ENCODE results near the gene QPRT. TPM values are rescaled to one million over a fixed set of nuclear protein-coding genes. Genes with fewer than 3 reads are reported as not detected.
"Not testable (repeated sequence)": the region's sequence is repeated elsewhere in the genome, so short reads cannot be mapped to it uniquely, and the experiment has no call there.

Gene QPRT
- total and polyA plus RNA-seq, 2 donors (not counting 1 experiment from before 2014, with no cell fraction given), result 27.7 to 94.0 TPM

GRCh38 chr16:29708917-29709600 lies 30.1 kb downstream of the QPRT start:
- no peaks in the 10 kb centered on the region for H3K27me3 ChIP-seq (ENCODE audit: control insufficient read depth, insufficient read depth, low read length)
- H4K20me1 ChIP-seq (ENCODE audit: control insufficient read depth, extremely low read depth, insufficient read depth, low read length), result no peaks in the 10 kb centered on the region
- H2AFZ ChIP-seq (ENCODE audit: low read length), result no peak overlapping the region
- H3K4me2 ChIP-seq (ENCODE audit: extremely low read depth, insufficient read depth, low read length), result no peak overlapping the region
- H3K9ac ChIP-seq (ENCODE audit: insufficient read depth, low read length), result no peak overlapping the region
- H3K4me3 ChIP-seq (replicated peaks in 1 of 4; ENCODE audit: control extremely low read depth in 1 of 4, insufficient read depth in 1 of 4, low read depth in 3 of 4, low read length in 4 of 4), result no peak overlapping the region
- no peaks in the 10 kb centered on the region for H3K36me3 ChIP-seq (ENCODE audit: control insufficient read depth, insufficient read depth, low read length)
- H3K27ac ChIP-seq (ENCODE audit: insufficient read depth, low read length), result no peak overlapping the region
- TF ChIP-seq EZH2 (IDR thresholded peaks at IDR 0.05; ENCODE audit: low read length, missing control alignments), result no peak
- TF ChIP-seq CTCF (conservative IDR thresholded peaks at IDR 0.05 in 1 of 2, IDR thresholded peaks at IDR 0.05 in 1 of 2; ENCODE audit: low read depth in 1 of 2, low read length in 2 of 2), result no peak
- no peaks in the 10 kb centered on the region for H3K9me3 ChIP-seq (ENCODE audit: control insufficient read depth, insufficient read depth, low read depth, low read length)
- H3K4me1 ChIP-seq (ENCODE audit: control insufficient read depth, extremely low read depth, insufficient read depth, low read length), result no peaks in the 10 kb centered on the region
- no peak for DNase-seq (ENCODE audit: low read depth in 2 of 2)
- no peaks in the 10 kb centered on the region for H3K79me2 ChIP-seq (ENCODE audit: control insufficient read depth, insufficient read depth, low read length)

- not testable (repeated sequence) for H3K36me3 ChIP-seq (ENCODE audit: control insufficient read depth, insufficient read depth, low read length); H3K27me3 ChIP-seq (ENCODE audit: control insufficient read depth, insufficient read depth, low read length); H4K20me1 ChIP-seq (ENCODE audit: control insufficient read depth, extremely low read depth, insufficient read depth, low read length); H3K79me2 ChIP-seq (ENCODE audit: control insufficient read depth, insufficient read depth, low read length); H3K9ac ChIP-seq (ENCODE audit: insufficient read depth, low read length); H3K4me2 ChIP-seq (ENCODE audit: extremely low read depth, insufficient read depth, low read length); H3K27ac ChIP-seq (ENCODE audit: insufficient read depth, low read length); H3K4me1 ChIP-seq (ENCODE audit: control insufficient read depth, extremely low read depth, insufficient read depth, low read length); H3K9me3 ChIP-seq (ENCODE audit: control insufficient read depth, insufficient read depth, low read depth, low read length); H2AFZ ChIP-seq (ENCODE audit: low read length); H3K4me3 ChIP-seq (replicated peaks in 1 of 4; ENCODE audit: control extremely low read depth in 1 of 4, insufficient read depth in 1 of 4, low read depth in 3 of 4, low read length in 4 of 4)
- peak in 1 of 2 donors; percentile 21 for DNase-seq (ENCODE audit: low read depth in 2 of 2)
Measured at GRCh38 chr16:29709657-29710056, 30.7 kb downstream of the QPRT start.

GRCh38 chr16:29710227-29711219 lies 31.5 kb downstream of the QPRT start:
- Histone ChIP-seq H3K27ac (ENCODE audit: insufficient read depth, low read length) (no peak overlapping the region), H3K36me3 (ENCODE audit: control insufficient read depth, insufficient read depth, low read length) (no peaks in the 10 kb centered on the region), H3K27me3 (ENCODE audit: control insufficient read depth, insufficient read depth, low read length) (no peaks in the 10 kb centered on the region), H3K9ac (ENCODE audit: insufficient read depth, low read length) (no peak overlapping the region), H3K4me3 (replicated peaks in 1 of 4; ENCODE audit: control extremely low read depth in 1 of 4, insufficient read depth in 1 of 4, low read depth in 3 of 4, low read length in 4 of 4) (no peak overlapping the region), H2AFZ (ENCODE audit: low read length) (no peak overlapping the region), H3K9me3 (ENCODE audit: control insufficient read depth, insufficient read depth, low read depth, low read length) (no peaks in the 10 kb centered on the region), H3K79me2 (ENCODE audit: control insufficient read depth, insufficient read depth, low read length) (no peaks in the 10 kb centered on the region), H4K20me1 (ENCODE audit: control insufficient read depth, extremely low read depth, insufficient read depth, low read length) (no peaks in the 10 kb centered on the region), H3K4me1 (ENCODE audit: control insufficient read depth, extremely low read depth, insufficient read depth, low read length) (no peaks in the 10 kb centered on the region), H3K4me2 (ENCODE audit: extremely low read depth, insufficient read depth, low read length) (no peak overlapping the region)
- peak; percentile 65 to 68 for TF ChIP-seq CTCF (conservative IDR thresholded peaks at IDR 0.05 in 1 of 2, IDR thresholded peaks at IDR 0.05 in 1 of 2; ENCODE audit: low read depth in 1 of 2, low read length in 2 of 2)
- TF ChIP-seq EZH2 (IDR thresholded peaks at IDR 0.05; ENCODE audit: low read length, missing control alignments), result no peak
- peak; percentile 75 to 78 for DNase-seq (ENCODE audit: low read depth in 2 of 2)
